GM21381 (cell line): ENCODE results near the gene ZNF512B.
"Not testable (repeated sequence)": the region's sequence is repeated elsewhere in the genome, so short reads cannot be mapped to it uniquely, and the experiment has no call there.

Source experiments
- ATAC-seq: cut with Tn5 transposase; IDR thresholded peaks from one replicate; pipeline ENCODE4 v1.9.1; 2021; ENCODE audit warnings: mild to moderate bottlenecking, moderate library complexity; ENCODE audit not compliant: unreplicated experiment

ZNF512B gene

DNA sequence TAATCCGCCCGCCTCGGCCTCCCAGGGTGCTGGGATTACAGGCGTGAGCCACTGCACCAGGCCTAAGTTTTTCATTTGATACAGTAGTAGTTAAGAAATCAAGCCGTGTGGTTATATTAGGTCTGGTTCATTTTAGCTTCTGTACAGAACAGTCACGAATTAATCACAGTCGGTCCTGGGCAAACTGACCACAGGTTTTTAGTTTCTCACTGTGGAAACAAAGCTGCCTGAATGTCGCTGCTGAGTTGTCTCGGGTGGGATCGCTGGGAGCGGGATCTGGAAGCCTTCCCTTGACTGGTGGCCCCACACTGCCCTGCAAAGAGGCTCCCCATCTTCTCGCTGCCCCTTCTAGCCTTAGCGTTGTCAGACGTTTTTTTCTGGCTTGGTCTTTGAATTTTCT, 32.1 kb downstream of the ZNF512B start:
- no peak for ATAC-seq

DNA sequence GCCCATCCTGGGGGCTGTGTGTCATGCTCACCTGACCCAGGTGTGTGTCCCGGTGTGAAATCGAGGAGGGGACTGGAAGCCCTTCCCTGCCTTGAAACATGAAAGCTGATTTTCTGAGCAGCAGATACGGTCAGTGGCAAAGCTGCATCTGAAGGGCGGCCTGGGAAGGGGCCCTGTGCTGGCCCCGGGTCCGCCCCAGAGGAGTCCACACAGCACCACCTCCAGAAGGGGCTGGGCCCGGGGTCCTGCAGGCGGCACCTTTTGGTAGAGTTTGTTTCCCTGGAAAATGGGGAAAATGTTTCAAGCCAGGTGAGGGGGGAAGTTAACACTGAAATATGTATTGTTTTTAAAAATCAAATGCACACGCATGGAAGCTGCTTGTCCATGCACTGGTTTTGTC, 34.3 kb downstream of the ZNF512B start:
- ATAC-seq: no peak

DNA sequence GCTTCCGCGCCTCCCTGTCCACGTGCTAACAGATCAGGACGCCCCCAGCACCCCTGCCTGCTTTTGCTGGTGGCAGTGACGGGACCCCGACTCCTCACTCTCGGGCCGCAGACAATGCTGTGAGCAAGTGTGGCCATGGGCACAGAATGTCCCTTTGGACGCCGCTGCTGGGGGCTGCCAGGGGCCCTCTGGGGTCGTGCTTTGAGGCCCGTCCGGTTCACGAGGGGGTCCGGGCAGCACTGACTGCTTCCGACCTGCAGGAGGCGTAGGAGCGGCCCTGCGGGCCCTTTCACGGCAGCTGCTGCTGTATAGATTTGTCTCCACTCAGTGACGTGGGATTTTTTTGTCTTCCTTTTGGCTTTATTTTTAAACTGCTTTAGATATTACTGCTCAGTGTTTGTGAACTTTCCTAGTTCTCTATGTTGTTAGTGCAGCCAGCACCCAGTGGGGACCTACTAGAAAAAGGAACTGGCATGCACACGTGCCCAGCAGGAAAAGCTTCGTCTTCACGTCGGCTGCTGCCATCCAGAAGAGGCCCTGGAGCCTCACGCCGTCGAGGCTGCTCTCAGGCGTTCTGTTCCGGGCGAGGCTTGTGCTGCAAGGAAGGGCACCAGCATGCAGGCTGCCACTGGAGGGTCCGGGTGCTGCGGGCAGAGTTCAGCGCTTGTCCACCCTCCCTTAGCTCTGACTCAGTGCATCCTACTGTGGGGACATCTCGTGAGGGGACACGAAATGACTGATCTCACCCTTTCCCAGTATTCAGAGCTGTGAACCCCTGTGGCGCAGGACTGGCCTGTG, 35.3 kb downstream of the ZNF512B start:
- ATAC-seq: no peak

DNA sequence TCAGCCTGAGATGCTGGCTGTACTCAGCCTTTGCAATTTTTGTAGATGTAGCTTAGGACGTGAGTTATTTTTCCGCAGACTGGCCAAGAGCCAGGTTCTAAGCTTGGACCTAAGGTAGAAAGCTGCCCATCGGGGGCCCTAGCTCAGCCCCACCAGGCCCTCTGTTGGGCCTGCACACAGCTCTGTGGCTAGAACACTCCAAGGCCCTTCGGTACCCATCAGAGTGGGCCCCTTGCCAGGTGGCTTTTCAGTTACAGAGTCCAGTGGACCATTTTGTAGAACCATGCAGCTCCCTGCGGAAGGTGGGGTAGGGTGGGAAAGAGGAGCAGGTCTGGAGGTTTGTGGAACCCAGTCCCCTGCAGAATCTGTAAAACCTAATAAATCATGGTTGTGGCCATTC, 36.1 kb downstream of the ZNF512B start:
- no peak for ATAC-seq

DNA sequence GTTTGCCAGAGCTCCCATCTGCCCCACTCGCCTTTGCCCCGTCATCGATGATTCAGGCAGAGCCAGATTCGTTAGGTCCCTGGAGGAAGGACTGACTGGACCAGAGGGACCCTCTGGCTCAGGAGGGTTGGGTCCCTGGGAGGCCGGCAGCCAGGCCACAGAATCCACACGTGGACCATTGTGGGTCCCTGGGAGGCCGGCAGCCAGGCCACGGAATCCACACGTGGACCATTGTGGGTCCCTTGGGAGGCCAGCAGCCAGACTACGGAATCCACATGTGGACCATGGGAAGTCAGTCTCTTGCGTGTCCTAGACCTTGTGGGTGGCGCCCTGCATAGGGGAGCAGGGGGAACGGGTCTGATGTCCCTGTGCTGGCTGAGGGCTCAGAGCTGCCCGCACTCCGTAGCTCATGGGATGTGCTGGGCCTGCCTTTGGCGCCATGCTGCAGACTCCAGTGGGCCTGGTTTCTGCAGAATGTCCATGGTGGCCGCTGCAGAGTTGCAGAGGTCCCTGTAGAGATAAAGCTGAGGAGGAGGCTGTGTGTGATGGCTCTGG, 37.0 kb downstream of the ZNF512B start:
- ATAC-seq: no peak

DNA sequence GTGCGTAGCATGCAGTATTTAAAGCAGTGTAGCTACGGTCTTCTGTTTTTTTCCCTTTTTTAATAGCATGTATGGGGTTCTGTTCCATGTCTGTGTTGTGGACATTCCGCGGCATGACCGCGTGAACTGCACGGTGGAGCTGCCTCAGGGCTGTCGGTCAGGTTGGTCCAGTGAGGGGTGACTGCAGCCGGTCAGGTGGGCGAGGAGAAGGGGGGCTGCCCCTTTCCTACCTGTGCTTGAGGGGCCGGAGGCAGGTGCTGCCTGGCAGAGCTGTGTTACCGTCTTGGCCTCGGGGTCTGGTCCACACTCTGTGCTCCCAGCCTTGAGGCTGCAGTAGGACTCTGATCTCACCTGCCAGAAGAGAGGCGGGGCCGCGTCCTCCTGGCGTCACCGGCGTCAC, 38.0 kb downstream of the ZNF512B start:
- no peak for ATAC-seq

DNA sequence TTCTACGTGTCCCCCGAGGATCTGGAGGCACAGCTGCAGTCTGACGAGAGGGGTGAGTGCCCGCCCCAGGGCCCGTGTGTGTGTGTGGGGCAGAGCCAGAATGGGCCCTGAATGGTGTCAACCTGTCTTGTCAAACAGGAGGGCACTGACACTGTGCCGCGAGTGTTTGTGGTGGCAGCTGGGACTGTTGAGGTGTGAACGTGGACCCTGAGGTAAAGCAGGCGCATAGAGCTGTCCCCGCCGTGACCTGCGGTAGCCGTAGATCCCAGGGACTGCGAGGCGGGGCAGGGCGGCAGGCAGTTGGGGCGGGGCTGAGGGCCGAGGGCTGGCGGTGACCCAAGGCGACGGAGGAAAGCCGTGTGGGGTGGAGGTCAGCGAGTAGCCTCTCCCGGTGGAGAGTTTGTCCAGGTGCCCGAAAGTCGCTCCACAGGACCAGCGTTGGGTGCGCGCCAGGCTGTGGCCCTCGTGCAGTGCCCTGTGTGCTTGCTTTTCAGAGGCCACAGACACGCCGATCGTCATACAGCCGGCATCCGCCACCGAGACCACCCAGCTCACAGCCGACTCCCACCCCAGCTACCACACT, 38.7 kb downstream of the ZNF512B start:
- ATAC-seq: no peak

DNA sequence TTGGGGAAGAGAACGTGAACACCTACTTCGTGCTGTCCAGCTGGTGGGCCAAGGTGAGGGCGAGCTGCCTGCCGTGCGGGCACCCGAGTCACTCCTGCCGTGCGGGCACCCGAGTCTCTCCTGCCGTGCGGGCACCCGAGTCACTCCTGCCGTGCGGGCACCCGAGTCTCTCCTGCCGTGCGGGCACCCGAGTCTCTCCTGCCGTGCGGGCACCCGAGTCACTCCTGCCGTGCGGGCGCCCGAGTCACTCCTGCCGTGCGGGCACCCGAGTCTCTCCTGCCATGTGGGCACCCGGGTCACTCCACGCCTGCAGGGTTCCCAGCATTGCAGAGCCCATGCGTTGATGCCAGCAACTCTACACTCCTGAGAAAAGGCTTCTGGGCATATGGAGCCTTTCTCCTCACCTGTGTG, 40.3 kb downstream of the ZNF512B start:
- ATAC-seq: not testable (repeated sequence)

DNA sequence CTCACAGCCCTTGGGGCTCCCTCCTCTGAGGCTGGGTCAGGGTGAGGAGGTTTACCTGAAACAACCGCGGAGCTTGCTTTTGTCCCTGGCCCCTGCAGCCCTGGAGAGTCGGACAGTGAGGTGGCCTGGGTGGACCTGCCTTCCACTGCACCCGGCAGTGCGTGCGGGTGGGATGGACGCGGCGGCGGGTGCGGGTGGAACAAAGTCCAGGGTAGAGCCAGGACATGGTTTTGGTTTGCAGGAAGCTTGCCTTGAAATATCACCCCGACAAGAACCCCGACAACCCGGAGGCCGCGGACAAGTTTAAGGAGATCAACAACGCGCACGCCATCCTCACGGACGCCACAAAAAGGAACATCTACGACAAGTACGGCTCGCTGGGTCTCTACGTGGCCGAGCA, 40.7 kb downstream of the ZNF512B start:
- no peak for ATAC-seq

DNA sequence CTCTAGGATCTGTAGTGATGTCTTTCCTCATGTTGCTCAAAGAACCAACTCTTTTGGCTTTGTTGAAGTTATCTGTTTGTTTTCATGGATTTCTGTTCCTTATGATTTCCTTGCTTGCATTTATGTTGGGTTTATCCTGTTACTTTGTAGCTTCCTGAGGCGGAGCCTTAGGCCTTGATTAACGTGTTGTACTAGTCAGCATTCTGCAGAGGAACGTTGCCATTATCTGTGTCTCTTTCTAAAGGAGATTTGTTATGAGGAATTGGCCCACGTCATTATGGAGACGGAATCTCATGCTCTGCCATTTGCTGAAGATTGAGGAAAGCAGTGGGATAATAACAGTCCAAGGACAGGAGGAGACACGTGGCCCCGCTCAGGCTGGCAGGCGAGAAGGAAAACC, 43.4 kb downstream of the ZNF512B start:
- ATAC-seq: no peak

DNA sequence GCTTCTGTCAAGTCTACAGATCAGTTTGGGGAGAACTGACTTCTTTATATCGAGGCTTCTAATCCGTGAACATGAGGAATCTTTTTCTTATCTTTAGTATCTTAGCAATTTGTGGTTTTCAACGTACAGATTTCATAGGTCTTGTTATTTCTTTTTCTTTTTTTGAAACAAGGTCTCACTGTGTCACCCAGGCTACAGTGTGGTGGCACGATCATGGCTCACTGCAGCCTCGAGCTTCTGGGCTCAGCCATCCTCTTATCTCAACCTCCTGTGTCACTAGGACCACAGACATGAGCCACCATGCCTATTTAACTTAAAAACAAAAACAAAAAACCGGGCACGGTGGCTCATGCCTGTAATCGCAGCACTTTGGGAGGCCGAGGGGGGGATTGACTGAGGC, 45.5 kb downstream of the ZNF512B start:
- no peak for ATAC-seq

DNA sequence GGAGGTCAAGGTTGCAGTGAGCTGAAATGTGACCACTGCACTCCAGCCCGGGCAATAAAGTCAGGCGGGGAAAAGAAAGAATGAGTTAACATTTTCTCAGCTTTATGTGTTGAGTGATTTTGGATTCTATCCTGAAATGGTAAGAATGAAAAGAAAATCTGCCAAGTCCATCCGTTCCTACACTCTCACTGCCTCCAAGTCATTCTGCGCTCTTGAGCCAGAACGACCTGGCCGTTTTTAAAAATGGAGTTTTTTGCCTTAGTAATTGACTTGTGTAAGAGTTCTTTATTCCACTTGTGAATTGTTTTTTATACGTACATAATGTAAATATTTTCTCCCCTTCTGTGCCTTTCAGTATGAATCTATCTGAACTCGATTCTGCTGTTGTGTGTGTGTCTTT, 46.1 kb downstream of the ZNF512B start:
- no peak for ATAC-seq

DNA sequence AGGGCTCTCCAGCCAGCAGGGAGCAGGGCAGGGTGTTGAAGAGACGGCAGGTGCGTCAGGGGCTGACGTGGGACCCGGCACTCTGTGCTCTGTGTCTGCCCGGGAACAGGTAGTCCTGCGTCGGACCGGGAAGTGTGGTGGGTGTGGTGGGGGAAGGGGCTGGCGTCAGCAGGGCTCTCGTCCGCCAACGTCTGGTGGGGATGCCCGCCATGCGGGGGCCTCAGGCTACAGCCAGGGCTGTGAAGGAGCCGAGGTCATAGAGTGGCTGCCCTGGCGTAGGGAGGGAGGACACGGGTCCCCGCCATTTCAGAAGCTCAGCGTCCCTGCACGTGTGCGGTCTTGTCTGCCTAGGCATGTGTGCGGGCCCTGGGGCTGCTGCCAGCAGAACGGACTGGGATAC, 49.5 kb downstream of the ZNF512B start:
- no peak for ATAC-seq

DNA sequence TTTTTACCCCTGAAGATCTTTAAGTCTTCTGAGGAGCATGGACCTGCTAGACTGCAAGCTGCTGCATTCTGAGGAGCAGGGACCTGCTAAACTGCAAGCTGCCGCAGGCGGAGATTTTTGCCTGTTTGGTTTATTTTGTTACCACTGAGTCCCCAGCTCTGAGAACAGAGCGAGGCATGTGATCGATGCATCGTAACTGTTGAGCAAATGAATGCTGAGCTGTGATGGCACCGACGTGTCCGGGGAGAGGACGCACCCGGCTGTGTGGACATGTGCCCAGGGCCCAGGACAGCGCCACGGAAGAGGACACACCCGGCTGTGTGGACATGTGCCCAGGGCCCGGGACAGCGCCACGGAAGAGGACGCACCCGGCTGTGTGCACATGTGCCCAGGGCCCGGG, 50.6 kb downstream of the ZNF512B start:
- ATAC-seq: no peak

DNA sequence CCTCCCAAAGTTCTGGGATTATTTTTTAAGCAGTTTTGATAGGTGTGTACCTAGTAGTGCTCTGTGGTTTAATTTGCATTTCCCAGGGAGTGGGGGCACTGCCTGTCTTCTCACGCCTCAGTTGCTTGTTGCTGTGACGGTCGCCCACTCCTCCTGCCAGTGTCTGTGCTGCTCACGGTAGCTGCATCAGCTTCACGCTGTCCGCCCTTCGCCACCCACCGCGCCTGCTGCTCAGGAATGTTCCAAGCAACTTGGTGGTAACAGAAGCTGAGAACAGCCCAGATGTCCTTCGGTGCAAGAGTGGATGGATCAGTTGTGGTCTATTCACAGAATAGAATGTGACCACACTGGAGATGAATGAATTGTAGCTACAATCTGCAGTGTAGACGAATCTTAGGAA, 51.9 kb downstream of the ZNF512B start:
- ATAC-seq: no peak

DNA sequence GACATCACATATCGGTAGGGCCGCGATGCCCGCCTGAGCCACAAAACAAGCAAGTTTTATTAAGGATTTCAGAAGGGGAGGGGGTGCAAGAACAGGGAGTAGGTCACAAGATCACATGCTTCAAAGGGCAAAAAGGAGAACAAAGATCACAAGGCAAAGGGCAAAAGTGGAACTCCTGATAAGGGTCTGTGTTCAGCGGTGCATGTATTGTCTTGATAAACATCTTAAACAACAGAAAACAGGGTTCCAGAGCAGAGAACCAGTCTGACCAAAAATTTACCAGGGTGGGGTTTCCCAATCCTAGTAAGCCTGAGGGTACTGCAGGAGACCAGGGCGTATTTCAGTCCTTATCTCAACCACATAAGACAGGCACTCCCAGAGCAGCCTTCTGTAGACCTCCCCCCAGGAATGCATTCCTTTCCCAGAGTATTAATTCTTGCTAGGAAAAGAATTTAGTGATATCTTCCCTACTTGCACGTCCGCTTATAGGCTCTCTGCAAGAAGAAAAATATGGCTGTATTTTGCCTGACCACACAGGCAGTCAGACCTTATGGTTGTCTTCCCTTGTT, 53.3 kb downstream of the ZNF512B start:
- not testable (repeated sequence) for ATAC-seq

DNA sequence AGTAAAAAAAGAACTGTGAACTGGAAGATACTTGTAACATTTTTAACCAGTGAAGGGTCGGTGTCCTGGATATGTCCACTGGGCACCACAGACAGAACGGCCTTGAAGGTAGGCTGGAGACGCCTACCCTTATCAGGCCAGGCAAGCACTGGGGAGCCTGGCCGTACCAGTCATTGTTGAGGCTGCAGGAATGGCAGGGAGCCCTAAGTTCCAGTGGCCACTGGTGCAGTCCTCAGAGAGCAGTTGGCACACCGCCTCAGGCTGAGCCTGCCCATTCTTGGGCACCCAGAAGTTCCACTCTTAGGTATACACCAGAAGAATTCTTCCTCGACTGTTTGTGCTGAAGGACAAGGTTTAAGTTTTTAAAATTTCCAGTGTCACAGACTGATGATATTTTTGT, 54.3 kb downstream of the ZNF512B start:
- no peak for ATAC-seq

DNA sequence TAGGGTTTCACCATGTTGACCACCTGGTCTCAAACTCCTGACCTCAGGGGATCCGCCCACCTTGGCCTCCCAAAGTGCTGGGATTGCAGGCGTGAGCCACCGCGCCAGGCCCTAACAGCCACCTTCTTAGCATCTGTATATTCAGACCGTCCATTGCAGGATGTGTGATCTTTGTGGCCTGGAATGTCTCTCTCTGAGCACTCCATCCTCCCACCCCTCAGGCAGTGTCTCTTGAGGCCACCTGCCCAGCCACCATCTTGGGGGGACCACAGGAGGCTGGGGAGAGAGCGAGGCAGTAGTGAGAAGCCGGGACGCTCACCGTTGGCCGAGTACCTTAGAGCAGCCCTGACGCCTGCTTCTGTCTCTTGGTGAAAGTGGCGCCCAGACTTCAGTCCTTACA, 56.0 kb downstream of the ZNF512B start:
- ATAC-seq: no peak

DNA sequence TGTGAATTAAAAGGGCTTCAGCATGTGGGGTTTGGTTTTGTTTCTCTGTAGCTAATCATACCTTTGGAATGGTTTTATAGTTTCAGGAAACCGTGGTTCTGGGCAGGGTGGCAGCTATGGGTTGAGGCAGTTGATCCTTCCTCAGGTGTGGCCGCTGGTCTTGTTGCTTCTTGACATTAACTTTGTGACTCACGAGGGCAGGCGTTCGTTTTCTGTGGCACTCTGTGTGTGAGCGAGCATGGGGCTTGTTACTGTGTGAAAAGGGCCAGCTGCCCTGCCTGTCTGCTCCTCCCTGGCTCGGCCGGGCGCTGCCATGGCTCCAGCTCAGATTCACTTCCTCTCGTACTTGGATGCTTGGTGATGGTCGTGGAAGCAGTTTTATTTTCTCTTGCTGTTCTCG, 58.6 kb downstream of the ZNF512B start:
- no peak for ATAC-seq

DNA sequence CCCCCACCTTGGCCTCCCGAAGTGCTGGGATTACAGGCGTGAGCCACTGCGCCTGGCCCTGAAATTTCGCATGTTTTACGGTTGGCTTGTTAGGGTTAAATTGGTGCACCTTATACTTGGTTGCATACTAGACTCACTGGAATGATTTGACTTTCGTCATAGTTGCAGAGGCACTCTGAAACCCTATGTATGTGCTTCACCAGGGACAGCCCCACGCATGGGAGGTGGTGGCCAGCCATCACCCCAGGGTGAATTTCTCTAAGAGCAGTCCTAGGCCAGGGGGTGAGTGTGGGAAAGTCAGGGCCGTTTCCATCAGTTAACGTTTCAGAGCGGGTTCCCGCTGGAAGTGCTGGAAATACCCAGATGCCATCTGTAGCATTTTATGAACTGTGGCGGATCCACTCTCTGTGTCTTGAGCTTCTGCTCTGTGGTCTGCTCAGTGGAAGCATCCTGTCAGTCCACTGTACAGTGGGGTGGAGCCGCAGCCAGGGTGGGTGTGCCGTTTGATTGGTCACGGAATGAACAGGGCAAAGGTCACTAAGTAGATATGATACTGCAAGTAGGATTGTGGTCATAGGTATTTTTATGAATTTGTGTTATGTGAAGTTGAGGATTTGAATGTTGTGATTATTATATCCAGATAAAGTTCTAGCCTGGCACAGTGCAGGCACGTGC, 61.6 kb downstream of the ZNF512B start:
- ATAC-seq: no peak
